Measurements from ENCODE around the gene EMX1.

The EMX1 gene

DNA sequence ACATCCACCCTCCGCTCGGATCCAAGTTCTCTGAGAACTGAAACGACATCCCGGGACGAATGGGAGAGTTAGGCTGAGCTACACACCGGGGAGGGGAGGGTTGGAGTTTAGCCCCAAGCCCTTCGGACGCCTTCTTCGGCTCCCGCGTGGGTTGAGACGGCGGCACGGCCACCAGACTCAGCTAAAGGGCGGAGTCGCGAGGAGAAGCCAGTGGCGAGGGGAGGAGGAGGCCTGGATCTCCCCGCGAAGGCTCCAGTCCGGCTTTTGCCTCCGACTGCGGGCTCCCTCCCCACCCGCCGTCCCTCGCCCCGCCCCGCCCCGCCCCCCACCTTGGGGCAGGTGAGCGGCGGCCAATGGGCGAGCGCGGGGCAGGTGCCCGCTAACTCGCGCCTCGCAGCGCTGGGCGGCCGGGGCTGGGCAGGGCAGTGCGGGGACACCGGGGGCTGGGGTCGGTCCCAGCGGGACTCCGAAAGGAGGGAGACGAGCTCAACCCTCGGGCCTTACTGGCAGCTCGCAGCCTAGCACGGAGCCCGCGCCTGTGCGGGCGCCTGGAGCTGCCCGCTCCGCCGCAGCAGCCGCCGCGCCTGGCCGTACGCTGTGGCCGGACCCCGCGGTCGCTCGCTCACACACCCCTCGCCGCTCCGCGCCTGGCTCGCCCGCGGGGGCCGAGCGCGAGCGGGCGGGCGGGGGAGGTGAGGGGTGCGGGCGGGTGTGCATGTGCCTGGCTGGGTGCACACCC, at the start of gene EMX1:
Gene EMX1, plus strand, starts transcription at position 382 of the 739 bp plus-strand sequence. Its CDS starts 334 bp downstream, at position 716.
- DNase-seq = peak; percentile 62

- DNase-seq = no peak
These were observed 46.3 kb upstream of the EMX1 start for GRCh38 chr2:72871060-72871459.

- no peak for DNase-seq
These were observed 45.4 kb upstream of the EMX1 start for GRCh38 chr2:72871880-72872279.

- DNase-seq = peak; percentile 11
These were observed 33.9 kb upstream of the EMX1 start for GRCh38 chr2:72883356-72883962.

GRCh38 chr2:72886505-72887031, 30.8 kb upstream of the EMX1 start:
- no peak for DNase-seq

DNA sequence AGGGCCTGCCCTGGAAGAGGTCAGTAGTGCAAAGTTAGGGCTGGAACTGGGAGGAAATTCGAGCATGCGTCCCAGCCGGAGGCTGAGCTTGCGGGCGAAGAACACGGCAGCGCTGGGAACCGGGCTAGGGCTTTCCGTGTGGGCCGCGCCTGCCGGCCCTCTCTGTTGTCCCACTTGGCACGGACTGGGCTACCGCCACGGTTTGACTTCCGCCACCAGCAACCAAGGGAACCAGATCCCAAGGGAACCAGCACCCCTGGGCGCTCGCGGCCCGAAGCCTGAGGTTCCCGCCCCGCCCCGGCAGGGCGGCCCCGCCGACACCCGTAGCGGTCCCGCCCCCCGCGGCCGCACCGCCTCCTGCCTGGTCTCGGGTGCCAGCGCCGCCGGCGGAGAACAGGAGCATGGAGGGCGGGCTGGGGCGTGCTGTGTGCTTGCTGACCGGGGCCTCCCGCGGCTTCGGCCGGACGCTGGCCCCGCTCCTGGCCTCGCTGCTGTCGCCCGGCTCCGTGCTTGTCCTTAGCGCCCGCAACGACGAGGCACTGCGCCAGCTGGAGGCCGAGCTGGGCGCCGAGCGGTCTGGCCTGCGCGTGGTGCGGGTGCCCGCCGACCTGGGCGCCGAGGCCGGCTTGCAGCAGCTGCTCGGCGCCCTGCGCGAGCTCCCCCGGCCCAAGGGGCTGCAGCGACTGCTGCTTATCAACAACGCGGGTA, 30.1 kb upstream of the EMX1 start, which contains the start of gene SPR:
Gene SPR, plus strand, starts transcription at position 377 of the 708 bp plus-strand sequence. Its CDS starts 25 bp downstream, at position 402.
- peak; percentile 60 for DNase-seq

DNA sequence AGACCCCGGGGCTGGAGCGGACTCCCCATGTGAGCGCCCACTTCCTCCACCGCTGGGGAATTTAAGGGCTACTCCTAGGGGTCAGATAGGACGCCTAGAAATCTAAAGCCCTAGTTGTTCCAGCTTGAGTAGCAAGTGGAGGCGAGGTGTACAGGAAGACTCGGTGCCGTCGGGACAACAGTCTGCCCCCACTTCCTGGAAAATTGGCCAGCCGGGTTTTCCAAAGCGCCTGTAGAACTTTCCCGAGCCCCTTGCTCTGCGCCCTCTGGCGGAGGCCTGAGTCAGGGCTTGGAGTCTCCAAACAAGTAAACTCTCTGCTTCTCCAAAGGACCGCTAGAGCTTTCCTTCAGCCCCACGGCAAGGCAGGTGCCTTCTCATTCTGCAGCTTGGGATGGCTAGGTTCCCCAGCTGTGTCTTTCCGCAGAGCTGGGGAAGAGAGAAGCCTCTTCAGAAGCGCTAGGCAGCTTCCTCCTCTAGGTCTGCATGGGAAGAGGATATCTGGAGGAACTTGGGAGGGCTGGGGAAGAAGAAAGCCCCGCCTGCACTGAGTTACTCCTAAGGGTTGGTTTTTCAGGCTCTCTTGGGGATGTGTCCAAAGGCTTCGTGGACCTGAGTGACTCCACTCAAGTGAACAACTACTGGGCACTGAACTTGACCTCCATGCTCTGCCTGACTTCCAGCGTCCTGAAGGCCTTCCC, 29.4 kb upstream of the EMX1 start:
- peak; percentile 62 for DNase-seq

DNA sequence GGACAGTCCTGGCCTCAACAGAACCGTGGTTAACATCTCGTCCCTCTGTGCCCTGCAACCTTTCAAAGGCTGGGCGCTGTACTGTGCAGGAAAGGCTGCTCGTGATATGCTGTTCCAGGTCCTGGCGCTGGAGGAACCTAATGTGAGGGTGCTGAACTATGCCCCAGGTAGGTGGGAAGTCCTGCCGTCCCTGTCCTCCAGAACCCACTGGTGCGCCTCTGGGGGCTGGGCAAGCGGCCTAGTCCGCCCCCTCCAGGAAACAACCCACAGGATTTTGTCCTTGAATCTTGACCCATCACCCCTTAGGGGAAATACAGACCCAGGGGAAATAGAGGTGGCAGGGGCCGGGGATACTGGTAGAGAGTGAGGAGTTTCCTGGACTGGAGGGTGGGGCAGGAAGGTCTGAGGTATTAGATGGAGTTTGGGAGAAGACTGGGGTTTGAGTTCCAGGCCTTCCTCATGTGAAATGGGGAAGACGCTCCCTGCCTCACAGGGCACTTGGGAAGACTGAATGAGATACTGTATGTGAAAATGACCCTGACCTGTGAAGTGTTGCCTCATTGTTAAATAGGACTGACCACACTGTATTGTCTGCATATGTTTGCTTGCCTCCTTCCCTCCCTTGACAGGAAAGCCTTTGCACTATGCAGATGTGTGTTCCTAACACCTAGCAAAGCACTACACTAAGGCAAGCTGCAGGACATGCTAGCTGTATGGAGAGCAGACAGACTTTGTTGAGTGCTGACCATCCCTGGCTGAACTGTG, 28.7 kb upstream of the EMX1 start:
- no peak for DNase-seq

DNA sequence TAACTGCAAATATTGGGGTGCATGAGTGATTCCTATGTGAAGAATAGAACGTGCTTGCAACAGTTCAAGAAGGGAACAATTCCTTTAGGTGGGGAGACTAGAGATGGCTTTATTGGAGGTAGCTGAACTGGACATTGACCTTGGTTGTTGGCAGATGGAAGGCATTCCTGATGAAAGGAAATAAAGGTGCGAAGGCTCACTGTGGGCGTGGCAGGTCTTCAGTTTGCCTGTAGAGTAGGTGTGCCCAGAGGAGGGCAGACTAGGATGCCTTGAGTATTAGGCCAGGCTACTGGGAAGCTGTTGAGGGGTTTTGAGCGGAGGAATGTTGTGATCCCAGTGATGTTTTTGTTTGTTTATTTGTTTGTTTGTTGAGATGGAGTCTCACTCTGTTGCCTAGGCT, 27.3 kb upstream of the EMX1 start:
- DNase-seq = no peak

DNA sequence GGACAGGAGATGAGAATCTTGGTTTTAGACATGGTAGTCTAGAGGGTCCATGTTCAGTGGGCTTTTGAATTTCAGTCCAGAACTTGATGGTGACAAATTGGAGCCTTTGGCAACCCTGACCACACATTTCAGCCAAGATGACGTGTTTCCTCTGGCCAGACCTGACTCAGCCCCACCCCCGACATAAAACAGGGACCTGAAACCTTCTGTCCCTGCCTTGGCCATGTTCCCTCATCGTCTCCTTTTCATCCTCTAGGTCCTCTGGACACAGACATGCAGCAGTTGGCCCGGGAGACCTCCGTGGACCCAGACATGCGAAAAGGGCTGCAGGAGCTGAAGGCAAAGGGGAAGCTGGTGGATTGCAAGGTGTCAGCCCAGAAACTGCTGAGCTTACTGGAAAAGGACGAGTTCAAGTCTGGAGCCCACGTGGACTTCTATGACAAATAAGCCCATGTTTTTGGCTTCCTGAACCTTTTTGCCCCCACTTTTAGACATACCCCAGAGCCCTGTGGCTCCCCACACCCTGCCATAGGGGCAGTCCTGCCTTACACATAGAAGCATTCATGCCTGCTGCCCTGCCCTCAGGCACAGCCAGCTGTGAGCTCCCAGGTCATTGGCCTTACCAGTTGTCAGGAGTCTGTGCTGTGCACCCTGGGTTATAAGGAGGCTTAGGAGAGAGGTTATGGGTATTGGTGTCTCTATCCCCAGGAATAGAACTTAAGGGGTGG, 26.1 kb upstream of the EMX1 start:
- no peak for DNase-seq

DNA sequence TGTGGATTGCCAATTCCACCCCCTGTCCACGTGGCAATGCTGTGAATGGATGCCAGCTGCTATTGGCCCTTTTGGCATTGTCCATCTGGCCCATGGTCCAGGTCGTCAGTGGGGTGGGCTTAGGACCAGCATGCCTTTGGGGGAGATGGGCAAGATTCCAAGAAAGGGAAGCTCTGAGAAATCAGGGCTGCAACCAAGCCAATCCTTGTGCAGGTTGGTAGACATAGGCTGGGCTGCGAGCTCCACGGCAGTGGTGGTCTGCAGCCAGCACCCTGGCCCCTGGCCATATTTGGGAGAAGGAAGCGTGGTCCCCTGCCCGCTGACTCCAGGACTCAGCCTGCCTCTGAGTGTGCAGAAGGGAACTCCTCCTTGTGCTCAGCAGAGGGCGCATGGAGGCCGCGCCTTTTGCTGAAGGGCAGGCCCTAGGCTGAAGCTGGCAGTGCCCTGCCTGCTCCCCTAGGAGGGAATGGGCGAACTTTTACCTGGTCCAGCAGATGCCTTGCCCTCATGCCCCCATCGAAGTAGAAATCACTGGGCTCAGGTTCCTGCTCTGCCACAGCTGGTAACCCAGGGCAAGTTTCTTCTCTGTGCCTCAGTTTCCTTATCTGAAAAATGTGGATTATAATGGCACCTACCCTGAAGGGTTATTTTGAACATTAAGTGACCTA, 24.7 kb upstream of the EMX1 start:
- DNase-seq = peak; percentile 64

DNA sequence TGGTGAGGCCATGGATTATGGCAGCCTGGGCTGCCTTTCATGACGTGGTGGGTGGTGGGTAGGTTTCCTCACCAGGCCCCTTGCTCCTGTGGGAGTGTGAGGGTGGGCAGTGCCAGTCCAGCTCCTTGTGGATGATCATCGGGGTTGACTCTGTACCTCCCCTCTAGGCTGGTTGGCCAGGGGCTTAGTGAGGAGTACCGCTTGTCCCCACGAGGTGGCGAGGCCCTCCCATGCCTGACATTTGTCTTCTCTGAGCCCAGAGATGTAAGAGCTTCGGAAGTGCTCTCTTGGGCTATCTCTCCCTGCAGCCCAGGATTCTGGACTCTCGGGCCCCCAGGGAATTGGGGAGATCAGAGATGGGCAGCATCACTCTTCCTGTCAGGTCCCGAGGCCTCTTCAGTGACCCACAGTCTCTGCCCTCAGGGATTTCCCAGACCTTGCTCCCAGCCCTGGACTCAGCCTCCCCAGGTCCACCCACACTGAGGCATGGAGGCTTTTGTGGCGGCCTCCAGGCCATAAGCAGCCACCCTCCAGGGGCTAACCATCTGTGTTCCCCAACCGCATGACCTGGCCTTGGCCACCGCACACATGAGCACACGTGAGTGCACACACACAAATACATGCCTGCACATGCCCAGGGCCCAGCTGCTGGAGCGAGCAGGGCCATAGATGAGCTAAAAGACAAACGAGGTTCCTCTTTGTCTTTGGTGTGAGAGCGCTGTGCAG, 23.6 kb upstream of the EMX1 start:
- peak; percentile 13 for DNase-seq

GRCh38 chr2:72894514-72894913, 22.8 kb upstream of the EMX1 start:
- DNase-seq = no peak

DNA sequence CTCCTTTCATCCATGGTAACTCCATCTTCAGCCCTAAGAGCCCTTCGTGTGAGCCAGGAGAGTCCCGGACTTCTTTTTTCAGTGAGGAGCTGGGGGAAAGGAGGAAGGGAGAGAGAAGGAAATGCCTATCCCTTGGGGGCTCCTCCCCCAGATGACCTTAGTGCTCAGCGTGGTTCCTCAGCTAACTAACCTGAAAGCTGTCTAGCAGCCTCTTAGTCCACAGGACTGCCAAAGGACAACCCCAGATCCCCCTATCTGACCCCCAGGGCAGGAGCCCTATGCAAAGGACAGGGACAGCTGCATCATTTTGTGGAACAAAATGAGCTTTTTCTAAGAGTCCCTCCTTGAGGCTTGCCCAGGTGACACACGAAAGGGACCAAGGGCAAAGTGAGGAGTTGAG, 22.2 kb upstream of the EMX1 start:
- DNase-seq = no peak

DNA sequence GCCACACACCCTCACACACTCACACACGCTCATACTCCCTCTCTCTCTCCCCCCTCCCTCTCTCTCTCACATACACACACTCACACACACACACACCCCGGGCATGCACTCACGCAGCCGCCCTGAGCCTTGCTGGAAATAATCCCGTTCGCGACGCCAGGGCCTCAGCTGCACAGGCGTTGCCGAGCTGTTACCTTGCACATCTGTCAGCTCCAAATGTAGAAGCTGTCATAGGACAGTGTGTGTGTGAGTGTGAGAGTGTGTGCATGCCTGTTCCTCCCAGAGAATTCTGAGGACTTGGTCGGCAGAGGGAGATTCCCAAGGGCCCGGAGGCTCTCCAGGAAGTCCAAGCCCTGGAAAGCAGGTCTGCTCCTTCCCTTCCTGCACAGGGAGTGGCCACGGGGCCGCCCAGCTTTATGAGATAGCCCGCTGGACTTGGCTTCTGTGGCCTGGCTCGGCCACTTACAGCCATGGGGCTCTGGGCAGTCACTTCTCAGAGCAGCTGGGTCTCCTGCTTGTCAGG, 21.5 kb upstream of the EMX1 start:
- no peak for DNase-seq

GRCh38 chr2:72896446-72896845, 20.9 kb upstream of the EMX1 start:
- no peak for DNase-seq

DNA sequence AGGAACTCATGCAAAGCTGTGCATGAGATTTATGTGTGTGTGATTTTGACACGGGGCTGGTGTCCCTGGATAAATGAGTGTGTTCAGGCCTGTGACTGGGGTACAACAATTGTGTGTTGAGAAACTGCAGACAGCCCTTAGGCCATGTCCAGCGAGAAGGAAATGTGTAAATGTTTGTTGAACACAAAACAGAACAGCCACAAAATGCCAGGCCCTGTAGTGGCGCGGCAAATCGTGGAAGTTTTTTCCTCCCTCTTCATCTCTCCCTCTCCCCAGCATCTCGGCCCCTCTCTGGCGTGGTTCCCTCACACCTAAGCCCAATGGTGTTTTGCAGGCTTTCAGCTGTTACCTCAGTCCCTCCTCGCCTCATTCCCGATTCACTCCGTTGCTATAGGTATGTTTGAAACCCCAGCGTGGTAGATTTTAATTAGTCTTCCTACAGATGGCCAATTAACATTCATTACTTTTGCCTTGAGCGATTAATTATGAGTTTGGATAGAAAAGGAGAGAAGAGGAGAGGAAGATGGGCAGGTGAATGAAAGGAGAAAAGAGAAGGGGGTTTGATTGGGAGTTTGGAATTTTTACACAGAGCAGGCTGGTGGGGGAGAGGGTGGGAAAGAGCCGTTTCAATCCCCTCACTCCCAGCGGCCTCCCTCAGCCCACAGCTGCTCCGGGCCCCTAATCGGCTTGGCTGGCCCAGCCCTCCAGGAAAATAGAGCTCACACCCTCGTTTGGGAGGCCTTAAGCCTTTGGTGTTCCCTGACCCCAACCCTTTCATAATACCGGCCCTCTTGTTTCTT, 19.3 kb upstream of the EMX1 start:
- no peak for DNase-seq

GRCh38 chr2:72898585-72898906, 18.8 kb upstream of the EMX1 start:
- DNase-seq = no peak

GRCh38 chr2:72900191-72900825, 17.0 kb upstream of the EMX1 start:
- DNase-seq = no peak
